ENCODE data around the gene EIF4E1B.

GRCh38 chr5:176659512-176659839 lies 29.0 kb downstream of the EIF4E1B start:
- TF ChIP-seq CTCF (IDR thresholded peaks at IDR 0.05) (no peak), EP300 (IDR thresholded peaks at IDR 0.05) (no peak), POLR2A (IDR thresholded peaks at IDR 0.05; ENCODE audit: low read depth) (no peak), POLR2AphosphoS5 (IDR thresholded peaks at IDR 0.05) (no peak)
